ENCODE data around the gene UBALD1. TPM values are rescaled to one million over a fixed set of nuclear protein-coding genes. Genes with fewer than 3 reads are reported as not detected.

Gene UBALD1
- total RNA-seq, 1 experiment from 2014 or later = 29.9 TPM

GRCh38 chr16:4640572-4641305 lies 26.1 kb upstream of the UBALD1 start:
- TF ChIP-seq REST (IDR thresholded peaks at IDR 0.05; ENCODE audit: insufficient read depth in 1 of 2, low read depth in 2 of 2, low read length in 1 of 2) (no peak), TCF7L2 (IDR thresholded peaks at IDR 0.05; ENCODE audit: low read depth, low read length) (no peak), CTCF (IDR thresholded peaks at IDR 0.05) (no peak), POLR2AphosphoS5 (IDR thresholded peaks at IDR 0.05; ENCODE audit: low read depth, low read length) (no peak), SIN3A (IDR thresholded peaks at IDR 0.05; ENCODE audit: borderline replicate concordance, insufficient read depth, low read depth, low read length) (no peak)
- Histone ChIP-seq H3K4me3 (ENCODE audit: low read depth in 2 of 2, low read length in 2 of 2) (no peak overlapping the region), H3K27ac (ENCODE audit: low read length) (no peak overlapping the region), H3K36me3 (ENCODE audit: control insufficient read depth, insufficient read depth, low read length) (no peaks in the 10 kb centered on the region), H3K4me1 (ENCODE audit: control insufficient read depth, insufficient read depth, low read length) (no peaks in the 10 kb centered on the region), H3K9me3 (ENCODE audit: control insufficient read depth, insufficient read depth, low read depth, low read length) (no peaks in the 10 kb centered on the region), H3K27me3 (ENCODE audit: control insufficient read depth, insufficient read depth, low read length) (no peaks in the 10 kb centered on the region)
- POLR2A ChIA-PET = no interaction called here
- intact Hi-C loops (cut with micrococcal nuclease; ENCODE audit: unreplicated experiment) (no loop called here), in situ Hi-C loops (cut with HindIII; ENCODE audit: low pct_unique_long_range_greater_than_20kb, low sequenced_read_pairs) (no loop called here)
- BruUV-seq (replicated peaks) = no TSS peak
- DNase-seq (ENCODE audit: low read depth, low spot score) (no peak), ATAC-seq (peak; percentile 27; the same call in 1 of the 2 replicates)
- CTCF ChIA-PET = no interaction called here

- H3K36me3 ChIP-seq (ENCODE audit: control insufficient read depth, insufficient read depth, low read length) = no peaks in the 10 kb centered on the region
- BruUV-seq (replicated peaks) = no TSS peak
- CTCF ChIA-PET = no interaction called here
- intact Hi-C loops (cut with micrococcal nuclease; ENCODE audit: unreplicated experiment) = no loop called here
- DNase-seq (ENCODE audit: low read depth, low spot score) = no peak
- in situ Hi-C loops (cut with HindIII; ENCODE audit: low pct_unique_long_range_greater_than_20kb, low sequenced_read_pairs) = no loop called here
- no peaks in the 10 kb centered on the region for H3K27me3 ChIP-seq (ENCODE audit: control insufficient read depth, insufficient read depth, low read length)
- no peaks in the 10 kb centered on the region for H3K9me3 ChIP-seq (ENCODE audit: control insufficient read depth, insufficient read depth, low read depth, low read length)
- no peaks in the 10 kb centered on the region for H3K4me1 ChIP-seq (ENCODE audit: control insufficient read depth, insufficient read depth, low read length)
- no peak overlapping the region for H3K4me3 ChIP-seq (ENCODE audit: low read depth in 2 of 2, low read length in 2 of 2)
- peak; percentile 20 for ATAC-seq
- TF ChIP-seq CTCF (IDR thresholded peaks at IDR 0.05) (no peak), POLR2AphosphoS5 (IDR thresholded peaks at IDR 0.05; ENCODE audit: low read depth, low read length) (no peak), REST (IDR thresholded peaks at IDR 0.05; ENCODE audit: insufficient read depth in 1 of 2, low read depth in 2 of 2, low read length in 1 of 2) (no peak), TCF7L2 (IDR thresholded peaks at IDR 0.05; ENCODE audit: low read depth, low read length) (no peak), SIN3A (IDR thresholded peaks at IDR 0.05; ENCODE audit: borderline replicate concordance, insufficient read depth, low read depth, low read length) (no peak)
- POLR2A ChIA-PET = interaction anchor here (0.5 kb wide), 1 partner anchor 24 kb away, joined by 3 read pairs; no protein-coding TSS in a partner anchor
- no peak overlapping the region for H3K27ac ChIP-seq (ENCODE audit: low read length)
These were observed 25.3 kb upstream of the UBALD1 start for GRCh38 chr16:4639899-4640509.

All from Panc1 (cell line).